Fibroblast of lung (primary cell): Measurements from ENCODE around the gene SDCCAG8.

ENCODE experiments used
- EZH2 ChIP-seq: IDR thresholded peaks from 2 replicates; pipeline ENCODE4 v1.5.1; 2012; ENCODE audit warnings: low read length, control low read depth, mild to moderate bottlenecking; ENCODE audit errors: missing control alignments
- TF ChIP-seq, protein P1 (sequence below), 2 donors: IDR thresholded peaks in 1 of 2; conservative IDR thresholded peaks in 1 of 2; 1 replicate in 1 of 2; 2 replicates in 1 of 2; pipeline ENCODE4 v1.5.1; 2011 to 2012; ENCODE audit warnings: low read length in 2 of 2, control low read depth in 1 of 2, inconsistent platforms in 1 of 2, low read depth in 1 of 2, mild to moderate bottlenecking in 1 of 2

DNA sequence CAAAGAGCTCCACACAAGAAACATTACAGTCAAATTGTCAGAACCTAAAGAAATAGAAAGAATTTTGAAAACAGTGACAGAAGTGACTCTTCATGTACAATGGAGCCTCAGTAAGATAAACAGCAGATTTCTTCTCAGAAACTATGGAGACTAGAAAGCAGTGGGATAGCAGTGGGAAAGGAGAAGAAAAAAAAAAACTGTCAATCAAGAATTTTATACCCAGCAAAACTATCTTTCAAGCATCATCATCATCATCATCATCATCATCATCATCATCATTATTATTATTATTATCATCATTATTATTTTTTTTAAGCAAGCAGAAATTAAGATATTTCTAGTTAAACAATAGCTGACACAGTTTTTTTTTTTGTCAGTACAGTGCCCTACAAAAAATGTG is 24.9 kb upstream of the SDCCAG8 start:
- TF ChIP-seq EZH2 = no peak
- TF ChIP-seq, protein P1, sequence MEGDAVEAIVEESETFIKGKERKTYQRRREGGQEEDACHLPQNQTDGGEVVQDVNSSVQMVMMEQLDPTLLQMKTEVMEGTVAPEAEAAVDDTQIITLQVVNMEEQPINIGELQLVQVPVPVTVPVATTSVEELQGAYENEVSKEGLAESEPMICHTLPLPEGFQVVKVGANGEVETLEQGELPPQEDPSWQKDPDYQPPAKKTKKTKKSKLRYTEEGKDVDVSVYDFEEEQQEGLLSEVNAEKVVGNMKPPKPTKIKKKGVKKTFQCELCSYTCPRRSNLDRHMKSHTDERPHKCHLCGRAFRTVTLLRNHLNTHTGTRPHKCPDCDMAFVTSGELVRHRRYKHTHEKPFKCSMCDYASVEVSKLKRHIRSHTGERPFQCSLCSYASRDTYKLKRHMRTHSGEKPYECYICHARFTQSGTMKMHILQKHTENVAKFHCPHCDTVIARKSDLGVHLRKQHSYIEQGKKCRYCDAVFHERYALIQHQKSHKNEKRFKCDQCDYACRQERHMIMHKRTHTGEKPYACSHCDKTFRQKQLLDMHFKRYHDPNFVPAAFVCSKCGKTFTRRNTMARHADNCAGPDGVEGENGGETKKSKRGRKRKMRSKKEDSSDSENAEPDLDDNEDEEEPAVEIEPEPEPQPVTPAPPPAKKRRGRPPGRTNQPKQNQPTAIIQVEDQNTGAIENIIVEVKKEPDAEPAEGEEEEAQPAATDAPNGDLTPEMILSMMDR (conservative IDR thresholded peaks at IDR 0.05 in 1 of 2, IDR thresholded peaks at IDR 0.05 in 1 of 2; ENCODE audit: low read depth in 1 of 2, low read length in 2 of 2) = no peak
